Tibial nerve (tissue), 4 donors: ENCODE data around the gene KIF26A. TPM values are rescaled to one million over a fixed set of nuclear protein-coding genes. Genes with fewer than 3 reads are reported as not detected.
"Not testable (repeated sequence)": the region's sequence is repeated elsewhere in the genome, so short reads cannot be mapped to it uniquely, and the experiment has no call there.

Experiments used
- DNase-seq, 2 donors: peaks; one replicate each; pipeline ENCODE4 v3.0.0-alpha.2; 2019; ENCODE audit warnings: low spot score in 2 of 2
- H3K27ac ChIP-seq, 4 donors: fragments of 200-600 bp; sonication (generic) in 3 of 4; one replicate each; pipeline ENCODE4 v1.5.1; 2017 to 2019; ENCODE audit warnings: mild to moderate bottlenecking in 1 of 4
- H3K27me3 ChIP-seq, 2 donors: fragments of 200-600 bp; sonication (generic) in 1 of 2; one replicate each; pipeline versions ENCODE4 v1.5.1 to v1.6.0; 2017 to 2019
- H3K36me3 ChIP-seq, 3 donors: fragments of 200-600 bp; sonication (generic); one replicate each; pipeline ENCODE4 v1.5.1; 2018 to 2019
- H3K4me1 ChIP-seq, 4 donors: fragments of 200-600 bp; sonication (generic) in 3 of 4; one replicate each; pipeline ENCODE4 v1.5.1; 2017 to 2019
- H3K4me3 ChIP-seq, 4 donors: fragments of 200-600 bp; sonication (generic) in 3 of 4; one replicate each; pipeline ENCODE4 v1.5.1; 2017 to 2019; ENCODE audit warnings: mild to moderate bottlenecking in 1 of 4, moderate library complexity in 1 of 4
- H3K9me3 ChIP-seq, 4 donors: fragments of 200-600 bp; sonication (generic) in 3 of 4; one replicate each; pipeline ENCODE4 v1.5.1; 2017 to 2019
- EP300 ChIP-seq, 2 donors: sonication (generic); formaldehyde crosslinking; IDR thresholded peaks; one replicate each; pipeline ENCODE4 v1.6.1; 2017; ENCODE audit warnings: antibody characterized with exemption in 2 of 2, mild to moderate bottlenecking in 1 of 2
- POLR2A ChIP-seq, 2 donors: fragments of 450-650 bp; IDR thresholded peaks; one replicate each; pipeline ENCODE4 v1.6.1; 2017; ENCODE audit warnings: antibody characterized with exemption in 2 of 2, mild to moderate bottlenecking in 2 of 2, moderate library complexity in 2 of 2
- WGBS, 2 donors: methylation state at CpG; one replicate each; pipeline ENCODE4 v1.1.5; 2018; 5-methylcytosine and 5-hydroxymethylcytosine counted together
- total RNA-seq, 4 donors: library from RNA; depleted of rRNA; stranded (reverse); fragments of >200 nt; gene quantifications; one replicate each; pipeline ENCODE4 v1.1.0, GENCODE V29; 2016
- TF ChIP-seq, protein P1 (sequence below), 5 experiments: fragments of 200-600 bp in 3 of 5; fragments of 450-650 bp in 2 of 5; sonication (generic) in 3 of 5; IDR thresholded peaks; one replicate each; pipeline ENCODE4 v1.5.1; 2016 to 2019; ENCODE audit warnings: antibody characterized with exemption in 5 of 5, mild to moderate bottlenecking in 3 of 5, moderate library complexity in 2 of 5

Gene KIF26A
- total RNA-seq, 4 donors from 2014 or later = 2.6 to 4.2 (median 3.3) TPM

GRCh38 chr14:104224506-104225277 is 86.3 kb downstream of the KIF26A start:
- H3K4me1 ChIP-seq = peaks cover 0 to 14% (median 0%) of the 10 kb centered on the region in 4 donors
- no peaks in the 10 kb centered on the region for H3K36me3 ChIP-seq
- no peak overlapping the region for H3K4me3 ChIP-seq
- 46 to 50% methylated on average over 11 to 15 of the region's 19 CpGs for WGBS, 2 donors
- H3K27me3 ChIP-seq = peaks cover 0 to 49% of the 10 kb centered on the region in 2 donors
- H3K27ac ChIP-seq = no peak overlapping the region
- peaks cover 0 to 27% (median 0%) of the 10 kb centered on the region in 4 donors for H3K9me3 ChIP-seq
- TF ChIP-seq, protein P1, sequence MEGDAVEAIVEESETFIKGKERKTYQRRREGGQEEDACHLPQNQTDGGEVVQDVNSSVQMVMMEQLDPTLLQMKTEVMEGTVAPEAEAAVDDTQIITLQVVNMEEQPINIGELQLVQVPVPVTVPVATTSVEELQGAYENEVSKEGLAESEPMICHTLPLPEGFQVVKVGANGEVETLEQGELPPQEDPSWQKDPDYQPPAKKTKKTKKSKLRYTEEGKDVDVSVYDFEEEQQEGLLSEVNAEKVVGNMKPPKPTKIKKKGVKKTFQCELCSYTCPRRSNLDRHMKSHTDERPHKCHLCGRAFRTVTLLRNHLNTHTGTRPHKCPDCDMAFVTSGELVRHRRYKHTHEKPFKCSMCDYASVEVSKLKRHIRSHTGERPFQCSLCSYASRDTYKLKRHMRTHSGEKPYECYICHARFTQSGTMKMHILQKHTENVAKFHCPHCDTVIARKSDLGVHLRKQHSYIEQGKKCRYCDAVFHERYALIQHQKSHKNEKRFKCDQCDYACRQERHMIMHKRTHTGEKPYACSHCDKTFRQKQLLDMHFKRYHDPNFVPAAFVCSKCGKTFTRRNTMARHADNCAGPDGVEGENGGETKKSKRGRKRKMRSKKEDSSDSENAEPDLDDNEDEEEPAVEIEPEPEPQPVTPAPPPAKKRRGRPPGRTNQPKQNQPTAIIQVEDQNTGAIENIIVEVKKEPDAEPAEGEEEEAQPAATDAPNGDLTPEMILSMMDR (IDR thresholded peaks at IDR 0.05) = peak in 3 of 5 experiments; percentile 5 to 21 (median 18)
- no peak for TF ChIP-seq EP300 (IDR thresholded peaks at IDR 0.05)
- DNase-seq = no peak

GRCh38 chr14:104225278-104226190 is 87.1 kb downstream of the KIF26A start:
- H3K36me3 ChIP-seq, H3K4me3 ChIP-seq, DNase-seq, H3K27ac ChIP-seq: not testable (repeated sequence)
- WGBS, 2 donors = 47 to 56% methylated on average over 13 to 16 of the region's 28 CpGs
- Histone ChIP-seq H3K27me3 (peaks cover 0 to 41% of the 10 kb centered on the region in 2 donors), H3K9me3 (peaks cover 0 to 27% (median 0%) of the 10 kb centered on the region in 4 donors), H3K4me1 (peaks cover 0 to 14% (median 0%) of the 10 kb centered on the region in 4 donors)

DNA sequence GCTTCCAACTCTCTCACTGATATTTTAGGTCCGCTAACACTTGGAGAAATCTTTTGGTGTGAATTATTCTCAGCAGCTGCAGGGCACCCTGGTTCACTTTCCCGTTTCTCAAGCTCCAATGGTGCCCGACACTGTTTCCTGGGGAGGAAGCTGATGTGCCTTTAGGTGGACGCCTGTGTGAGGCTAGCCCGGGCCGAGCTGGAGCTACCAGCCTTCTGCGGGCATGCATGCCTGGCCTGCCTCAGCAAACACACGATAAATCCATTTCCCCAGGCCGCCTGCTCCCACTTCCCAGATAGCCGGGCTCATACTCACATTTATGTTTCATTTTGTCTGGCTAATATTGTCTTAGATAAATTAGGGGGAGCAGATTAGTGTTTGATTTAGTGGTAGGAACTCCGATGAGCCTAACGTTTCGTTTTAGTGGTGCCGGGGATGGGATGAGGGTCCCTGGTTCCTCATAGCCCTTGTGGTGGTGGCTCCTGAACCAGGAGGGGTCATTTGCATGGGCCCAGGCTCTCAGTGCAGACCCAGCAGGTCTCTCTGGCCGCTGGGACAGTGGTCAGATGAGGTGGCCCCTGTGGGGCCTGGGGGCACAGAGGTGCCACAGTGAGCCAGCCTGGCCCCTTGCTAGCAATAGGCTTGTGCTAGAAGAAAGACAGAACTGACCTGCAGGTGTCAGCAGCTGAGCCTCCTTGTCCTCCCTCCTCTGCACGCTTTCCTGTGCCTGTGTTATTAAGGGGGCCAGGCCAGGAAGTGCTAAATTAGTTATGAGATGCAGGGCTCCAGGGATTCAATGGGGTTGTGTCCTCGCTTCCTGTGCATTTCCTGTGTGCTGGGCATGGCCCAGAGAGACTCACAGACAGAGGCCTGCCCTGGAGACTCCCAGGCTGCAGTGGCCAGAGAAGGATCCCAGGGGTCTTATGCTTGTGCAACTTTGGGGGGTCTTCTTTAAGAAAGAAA is 88.3 kb downstream of the KIF26A start:
- no peak for DNase-seq
- 83 to 86% methylated on average over 17 of the region's 17 CpGs for WGBS, 2 donors

GRCh38 chr14:104227806-104228205 is 89.4 kb downstream of the KIF26A start:
- H3K9me3 ChIP-seq = peaks cover 0 to 30% (median 0%) of the 10 kb centered on the region in 4 donors
- peaks cover 0 to 19% of the 10 kb centered on the region in 2 donors for H3K27me3 ChIP-seq
- DNase-seq = no peak
- H3K27ac ChIP-seq = no peak overlapping the region
- no peak overlapping the region for H3K4me3 ChIP-seq
- TF ChIP-seq EP300 (IDR thresholded peaks at IDR 0.05) = no peak
- 83 to 92% methylated on average over 1 of the region's 1 CpG for WGBS, 2 donors
- no peaks in the 10 kb centered on the region for H3K36me3 ChIP-seq
- peaks cover 0 to 14% (median 0%) of the 10 kb centered on the region in 4 donors for H3K4me1 ChIP-seq

More for the DNA sequence above, 88.3 kb downstream of the KIF26A start:
- Histone ChIP-seq H3K4me3 (no peak overlapping the region), H3K27me3 (peaks cover 0 to 30% of the 10 kb centered on the region in 2 donors), H3K9me3 (peaks cover 0 to 27% (median 0%) of the 10 kb centered on the region in 4 donors), H3K4me1 (peaks cover 0 to 14% (median 0%) of the 10 kb centered on the region in 4 donors), H3K27ac (no peak overlapping the region), H3K36me3 (no peaks in the 10 kb centered on the region)
- TF ChIP-seq POLR2A (IDR thresholded peaks at IDR 0.05) (no peak), EP300 (IDR thresholded peaks at IDR 0.05) (no peak)
- TF ChIP-seq, protein P1 (IDR thresholded peaks at IDR 0.05) = no peak

- DNase-seq = no peak
- Histone ChIP-seq H3K4me3 (no peak overlapping the region), H3K27me3 (peaks cover 0 to 14% of the 10 kb centered on the region in 2 donors), H3K27ac (no peak overlapping the region), H3K4me1 (peaks cover 0 to 10% (median 0%) of the 10 kb centered on the region in 4 donors), H3K9me3 (peaks cover 0 to 35% (median 0%) of the 10 kb centered on the region in 4 donors), H3K36me3 (no peaks in the 10 kb centered on the region)
- 80 to 93% methylated on average over 7 of the region's 7 CpGs for WGBS, 2 donors
- TF ChIP-seq POLR2A (IDR thresholded peaks at IDR 0.05) = no peak
- TF ChIP-seq EP300 (IDR thresholded peaks at IDR 0.05) = no peak
- TF ChIP-seq, protein P1 (IDR thresholded peaks at IDR 0.05) = no peak
Measured at GRCh38 chr14:104228221-104228620, 89.8 kb downstream of the KIF26A start.
